Naive thymus-derived CD4-positive, alpha-beta T cell (primary cell): ENCODE results near the gene LRRC58. TPM values are rescaled to one million over a fixed set of nuclear protein-coding genes. Genes with fewer than 3 reads are reported as not detected.
"Not testable (repeated sequence)": the region's sequence is repeated elsewhere in the genome, so short reads cannot be mapped to it uniquely, and the experiment has no call there.

Experiments used
- ATAC-seq: fragments of 150-1000 bp; cut with Tn5 transposase; 2 replicates; pipeline ENCODE4 v1.10.0; 2021; ENCODE audit warnings: mild to moderate bottlenecking, moderate library complexity
- CTCF ChIA-PET: fragments of 350-600 bp; sonication (Branson Sonifier 250); formaldehyde crosslinking; loops from one replicate; lab custom pipeline; 2021; ENCODE audit warnings: antibody characterized with exemption; lab: Charles Lee
- POLR2A ChIA-PET: fragments of 350-600 bp; sonication (Branson Sonifier 250); formaldehyde crosslinking; loops from one replicate; lab custom pipeline; 2021; ENCODE audit warnings: antibody characterized with exemption, inconsistent platforms; lab: Charles Lee
- DNase-seq, 9 donors: peaks; one replicate each; pipeline versions ENCODE4 v3.0.0 to v3.0.0-alpha.2; 2020 to 2022; ENCODE audit warnings: mixed read lengths in 1 of 9
- H3K27ac ChIP-seq: one replicate; pipeline ENCODE4 v1.7.0; 2013; ENCODE audit warnings: mild to moderate bottlenecking, low read depth, low read length, moderate library complexity
- H3K27me3 ChIP-seq, 2 donors: one replicate each; pipeline ENCODE4 v1.7.0; 2013; ENCODE audit warnings: low read length in 2 of 2, mild to moderate bottlenecking in 2 of 2, moderate library complexity in 2 of 2; ENCODE audit not compliant: control insufficient read depth in 2 of 2, insufficient read depth in 2 of 2
- H3K36me3 ChIP-seq, 3 experiments: 1 replicate in 2 of 3; 2 replicates in 1 of 3; pipeline ENCODE4 v1.7.0; 2013; ENCODE audit warnings: low read length in 3 of 3, mild to moderate bottlenecking in 3 of 3, moderate library complexity in 1 of 3; ENCODE audit not compliant: insufficient read depth in 3 of 3, control insufficient read depth in 2 of 3
- H3K4me1 ChIP-seq, 2 donors: one replicate each; pipeline ENCODE4 v1.7.0; 2013; ENCODE audit warnings: low read length in 2 of 2, mild to moderate bottlenecking in 2 of 2, moderate library complexity in 1 of 2; ENCODE audit not compliant: control insufficient read depth in 2 of 2, insufficient read depth in 2 of 2
- H3K4me3 ChIP-seq: 2 replicates; pipeline ENCODE4 v1.7.0; 2013; ENCODE audit warnings: mild to moderate bottlenecking, low read length
- H3K9me3 ChIP-seq, 3 experiments: 1 replicate in 2 of 3; 2 replicates in 1 of 3; pipeline ENCODE4 v1.7.0; 2013; ENCODE audit warnings: low read length in 3 of 3; ENCODE audit not compliant: control insufficient read depth in 2 of 3
- H3K27ac Mint-ChIP-seq, 9 donors: one replicate each; pipeline ENCODE4 v1.8.0; 2020 to 2022; ENCODE audit warnings: mixed read lengths in 9 of 9, mild to moderate bottlenecking in 8 of 9, moderate library complexity in 5 of 9, inconsistent platforms in 2 of 9
- H3K27me3 Mint-ChIP-seq, 5 donors: one replicate each; pipeline ENCODE4 v1.8.0; 2021 to 2022; ENCODE audit warnings: mixed read lengths in 5 of 5, mild to moderate bottlenecking in 1 of 5
- H3K36me3 Mint-ChIP-seq, 5 donors: one replicate each; pipeline ENCODE4 v1.8.0; 2020 to 2022; ENCODE audit warnings: mixed read lengths in 5 of 5, mild to moderate bottlenecking in 3 of 5, inconsistent platforms in 1 of 5
- H3K4me1 Mint-ChIP-seq, 7 donors: one replicate each; pipeline ENCODE4 v1.8.0; 2020 to 2022; ENCODE audit warnings: mixed read lengths in 7 of 7, mild to moderate bottlenecking in 3 of 7, inconsistent platforms in 1 of 7
- H3K4me3 Mint-ChIP-seq, 10 donors: one replicate each; pipeline ENCODE4 v1.8.0; 2020 to 2022; ENCODE audit warnings: mild to moderate bottlenecking in 10 of 10, mixed read lengths in 10 of 10, moderate library complexity in 6 of 10, inconsistent platforms in 2 of 10
- H3K9me3 Mint-ChIP-seq, 11 donors: one replicate each; pipeline ENCODE4 v1.8.0; 2020 to 2022; ENCODE audit warnings: mixed read lengths in 11 of 11, mild to moderate bottlenecking in 4 of 11, inconsistent platforms in 1 of 11, moderate library complexity in 1 of 11
- intact Hi-C, 2 donors: fragments of 100-400 bp; cut with micrococcal nuclease; formaldehyde crosslinking; loops; one replicate each; pipeline ENCODE4 v1.15.1; 2023
- polyA plus RNA-seq, 2 donors: library from polyadenylated mRNA; unstranded; fragments of 300-500 nt; fragmentation: Illumina TruSeq; gene quantifications; one replicate each; pipeline ENCODE4 v1.2.3, GENCODE V29; 2021
- total RNA-seq, 6 experiments: library from RNA in 5 of 6; stranded (reverse) in 5 of 6; gene quantifications; 1 replicate in 5 of 6; 2 replicates in 1 of 6; pipeline ENCODE4 v1.2.3 and lab custom pipeline; 2021 to 2026

The LRRC58 gene
- total and polyA plus RNA-seq, 7 experiments from 2014 or later = 8.1 to 24.1 (median 16.6) TPM

- Mint-ChIP-seq H3K9me3 (peaks cover 0 to 6% (median 0%) of the 10 kb centered on the region in 11 donors), H3K36me3 (peaks cover 0 to 5% (median 0%) of the 10 kb centered on the region in 5 donors), H3K4me3 (no peak overlapping the region), H3K27ac (no peak overlapping the region), H3K4me1 (no peaks in the 10 kb centered on the region), H3K27me3 (peaks cover 0 to 12% (median 9%) of the 10 kb centered on the region in 5 donors)
- H3K36me3 ChIP-seq = no peaks in the 10 kb centered on the region
- H3K27me3 ChIP-seq = no peaks in the 10 kb centered on the region
- DNase-seq = no peak
- no peaks in the 10 kb centered on the region for H3K4me1 ChIP-seq
- no peaks in the 10 kb centered on the region for H3K9me3 ChIP-seq
- CTCF ChIA-PET = no interaction called here
- no peak overlapping the region for H3K27ac ChIP-seq
- ATAC-seq = no peak
- H3K4me3 ChIP-seq = no peak overlapping the region
- POLR2A ChIA-PET = no interaction called here
- intact Hi-C loops = no loop called here
These were observed 32.3 kb upstream of the LRRC58 start for GRCh38 chr3:120381503-120381902.

GRCh38 chr3:120377948-120378347 lies 28.8 kb upstream of the LRRC58 start:
- CTCF ChIA-PET, H3K4me3 ChIP-seq, H3K27ac ChIP-seq, H3K36me3 ChIP-seq, H3K27ac Mint-ChIP-seq, ATAC-seq, H3K9me3 Mint-ChIP-seq, H3K4me1 ChIP-seq, H3K4me1 Mint-ChIP-seq, intact Hi-C loops, H3K9me3 ChIP-seq, H3K4me3 Mint-ChIP-seq, H3K36me3 Mint-ChIP-seq, H3K27me3 ChIP-seq, POLR2A ChIA-PET, DNase-seq: not testable (repeated sequence)
- H3K27me3 Mint-ChIP-seq = peaks cover 0 to 12% (median 9%) of the 10 kb centered on the region in 5 donors

GRCh38 chr3:120370463-120370862 lies 21.3 kb upstream of the LRRC58 start:
- intact Hi-C loops = no loop called here
- peaks cover 0 to 5% (median 0%) of the 10 kb centered on the region in 11 donors for H3K9me3 Mint-ChIP-seq
- Histone ChIP-seq H3K36me3 (no peaks in the 10 kb centered on the region), H3K27ac (no peak overlapping the region), H3K4me1 (no peaks in the 10 kb centered on the region), H3K27me3 (no peaks in the 10 kb centered on the region), H3K9me3 (no peaks in the 10 kb centered on the region), H3K4me3 (no peak overlapping the region)
- H3K4me1 Mint-ChIP-seq = no peaks in the 10 kb centered on the region
- H3K27me3 Mint-ChIP-seq = peaks cover 13 to 52% (median 21%) of the 10 kb centered on the region in 5 donors
- POLR2A ChIA-PET = no interaction called here
- no peak for DNase-seq
- no peaks in the 10 kb centered on the region for H3K36me3 Mint-ChIP-seq
- no peak overlapping the region for H3K4me3 Mint-ChIP-seq
- no peak overlapping the region for H3K27ac Mint-ChIP-seq
- CTCF ChIA-PET = no interaction called here
- no peak for ATAC-seq

- Histone ChIP-seq H3K27ac (no peak overlapping the region), H3K4me1 (no peaks in the 10 kb centered on the region), H3K27me3 (no peaks in the 10 kb centered on the region), H3K4me3 (no peak overlapping the region), H3K9me3 (no peaks in the 10 kb centered on the region), H3K36me3 (no peaks in the 10 kb centered on the region)
- peaks cover 14 to 64% (median 21%) of the 10 kb centered on the region in 5 donors for H3K27me3 Mint-ChIP-seq
- ChIA-PET CTCF (interaction anchor here (0.6 kb wide), 1 partner anchor 18 kb away, joined by 3 read pairs; no protein-coding TSS in a partner anchor), POLR2A (interaction anchor here (1.4 kb wide), 1 partner anchor 20 kb away, joined by 5 read pairs; the partner anchor contains the start of gene LRRC58)
- peaks cover 0 to 5% (median 0%) of the 10 kb centered on the region in 11 donors for H3K9me3 Mint-ChIP-seq
- ATAC-seq (no peak), DNase-seq (no peak)
- no peaks in the 10 kb centered on the region for H3K36me3 Mint-ChIP-seq
- intact Hi-C loops = no loop called here
- H3K27ac Mint-ChIP-seq = no peak overlapping the region
- H3K4me1 Mint-ChIP-seq = no peaks in the 10 kb centered on the region
- no peak overlapping the region for H3K4me3 Mint-ChIP-seq
These were observed 19.9 kb upstream of the LRRC58 start for GRCh38 chr3:120369037-120369467.

- peaks cover 0 to 5% (median 0%) of the 10 kb centered on the region in 11 donors for H3K9me3 Mint-ChIP-seq
- Histone ChIP-seq H3K36me3 (no peaks in the 10 kb centered on the region), H3K27me3 (no peaks in the 10 kb centered on the region), H3K9me3 (no peaks in the 10 kb centered on the region), H3K4me1 (no peaks in the 10 kb centered on the region), H3K27ac (no peak overlapping the region), H3K4me3 (no peak overlapping the region)
- no peak for ATAC-seq
- peaks cover 14 to 69% (median 21%) of the 10 kb centered on the region in 5 donors for H3K27me3 Mint-ChIP-seq
- H3K4me3 Mint-ChIP-seq = no peak overlapping the region
- DNase-seq = no peak
- no peak overlapping the region for H3K27ac Mint-ChIP-seq
- no peaks in the 10 kb centered on the region for H3K36me3 Mint-ChIP-seq
- no peaks in the 10 kb centered on the region for H3K4me1 Mint-ChIP-seq
- CTCF ChIA-PET = no interaction called here
- intact Hi-C loops = no loop called here
- POLR2A ChIA-PET = no interaction called here
These were observed 19.0 kb upstream of the LRRC58 start for GRCh38 chr3:120368172-120368571.

GRCh38 chr3:120364821-120365220 lies 15.7 kb upstream of the LRRC58 start:
- no peaks in the 10 kb centered on the region for H3K9me3 Mint-ChIP-seq
- H3K36me3 Mint-ChIP-seq = no peaks in the 10 kb centered on the region
- H3K27ac Mint-ChIP-seq = no peak overlapping the region
- no peak overlapping the region for H3K4me3 ChIP-seq
- no peak overlapping the region for H3K27ac ChIP-seq
- H3K4me3 Mint-ChIP-seq = no peak overlapping the region
- intact Hi-C loops = no loop called here
- no peaks in the 10 kb centered on the region for H3K36me3 ChIP-seq
- no peaks in the 10 kb centered on the region for H3K4me1 ChIP-seq
- no peaks in the 10 kb centered on the region for H3K4me1 Mint-ChIP-seq
- ChIA-PET CTCF (no interaction called here), POLR2A (no interaction called here)
- ATAC-seq (no peak), DNase-seq (no peak)
- H3K9me3 ChIP-seq = no peaks in the 10 kb centered on the region
- H3K27me3 Mint-ChIP-seq = peaks cover 18 to 60% (median 21%) of the 10 kb centered on the region in 5 donors
- peaks cover 0 to 3% of the 10 kb centered on the region in 2 donors for H3K27me3 ChIP-seq

- Mint-ChIP-seq H3K4me3 (no peak overlapping the region), H3K36me3 (no peaks in the 10 kb centered on the region), H3K4me1 (no peaks in the 10 kb centered on the region), H3K27ac (no peak overlapping the region), H3K9me3 (no peaks in the 10 kb centered on the region), H3K27me3 (peaks cover 18 to 57% (median 21%) of the 10 kb centered on the region in 5 donors)
- Histone ChIP-seq H3K36me3 (no peaks in the 10 kb centered on the region), H3K27ac (no peak overlapping the region), H3K9me3 (no peaks in the 10 kb centered on the region), H3K4me1 (no peaks in the 10 kb centered on the region), H3K4me3 (no peak overlapping the region), H3K27me3 (peaks cover 0 to 3% of the 10 kb centered on the region in 2 donors)
- ChIA-PET POLR2A (interaction anchor here (0.6 kb wide), 1 partner anchor 38 kb away, joined by 3 read pairs; no protein-coding TSS in a partner anchor), CTCF (no interaction called here)
- DNase-seq (no peak), ATAC-seq (no peak)
- intact Hi-C loops = no loop called here
These were observed 14.9 kb upstream of the LRRC58 start for GRCh38 chr3:120364101-120364500.
